ENCODE data around the gene CTU2.

DNA sequence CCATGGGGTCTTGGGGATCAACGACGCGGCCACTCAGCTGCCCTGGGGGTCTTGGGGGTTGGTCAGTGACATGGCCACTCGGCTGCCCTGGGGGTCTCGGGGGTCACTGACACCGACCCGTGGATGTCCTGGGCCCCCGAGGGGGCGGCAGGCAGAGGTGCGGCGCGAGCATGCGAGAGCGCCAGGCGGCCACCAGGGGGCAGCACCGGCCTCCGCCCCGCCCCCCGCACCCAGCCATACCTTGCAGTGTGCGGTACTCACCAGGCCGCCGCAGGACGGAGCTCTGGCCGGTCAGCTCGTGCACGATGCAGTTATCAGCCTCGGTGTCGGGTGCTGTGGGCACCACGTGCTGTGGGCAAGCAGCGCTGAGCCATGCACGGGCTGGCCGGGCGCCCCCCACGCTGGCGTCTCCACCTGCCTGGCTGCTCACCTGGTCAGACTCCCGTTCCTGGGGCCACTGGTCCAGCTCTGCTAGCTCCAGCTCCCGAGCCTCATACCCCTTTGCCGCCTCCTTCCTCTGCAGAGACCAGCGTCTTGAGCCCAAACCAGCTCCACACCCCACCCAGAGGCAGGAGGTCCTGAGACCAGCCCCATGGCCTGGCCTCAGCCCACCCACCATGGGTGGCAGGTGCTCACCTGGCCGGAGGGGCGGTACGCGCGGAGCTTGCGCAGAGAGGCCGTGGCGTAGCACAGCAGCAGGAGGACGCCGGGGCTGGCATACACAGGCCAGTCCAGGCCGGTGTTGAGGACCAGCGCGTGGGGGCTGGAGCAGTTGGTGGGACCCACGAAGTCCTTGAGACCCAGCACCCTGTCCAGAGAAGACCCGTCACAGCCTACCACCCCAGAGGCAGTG lies 31.2 kb downstream of the CTU2 start:
- TF ChIP-seq EZH2 (IDR thresholded peaks at IDR 0.05; ENCODE audit: low read length, unreplicated experiment) = no peak
- TF ChIP-seq, protein P1, sequence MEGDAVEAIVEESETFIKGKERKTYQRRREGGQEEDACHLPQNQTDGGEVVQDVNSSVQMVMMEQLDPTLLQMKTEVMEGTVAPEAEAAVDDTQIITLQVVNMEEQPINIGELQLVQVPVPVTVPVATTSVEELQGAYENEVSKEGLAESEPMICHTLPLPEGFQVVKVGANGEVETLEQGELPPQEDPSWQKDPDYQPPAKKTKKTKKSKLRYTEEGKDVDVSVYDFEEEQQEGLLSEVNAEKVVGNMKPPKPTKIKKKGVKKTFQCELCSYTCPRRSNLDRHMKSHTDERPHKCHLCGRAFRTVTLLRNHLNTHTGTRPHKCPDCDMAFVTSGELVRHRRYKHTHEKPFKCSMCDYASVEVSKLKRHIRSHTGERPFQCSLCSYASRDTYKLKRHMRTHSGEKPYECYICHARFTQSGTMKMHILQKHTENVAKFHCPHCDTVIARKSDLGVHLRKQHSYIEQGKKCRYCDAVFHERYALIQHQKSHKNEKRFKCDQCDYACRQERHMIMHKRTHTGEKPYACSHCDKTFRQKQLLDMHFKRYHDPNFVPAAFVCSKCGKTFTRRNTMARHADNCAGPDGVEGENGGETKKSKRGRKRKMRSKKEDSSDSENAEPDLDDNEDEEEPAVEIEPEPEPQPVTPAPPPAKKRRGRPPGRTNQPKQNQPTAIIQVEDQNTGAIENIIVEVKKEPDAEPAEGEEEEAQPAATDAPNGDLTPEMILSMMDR (conservative IDR thresholded peaks at IDR 0.05; ENCODE audit: low read depth, low read length) = peak; percentile 88
